IMR-90 (cell line): ENCODE results near the gene MARK2. TPM values are rescaled to one million over a fixed set of nuclear protein-coding genes. Genes with fewer than 3 reads are reported as not detected.

ENCODE experiments used
- ATAC-seq: fragments of 200-7000 bp; cut with Tn5 transposase; 2 replicates; pipeline ENCODE4 v1.9.1; 2020; ENCODE audit warnings: low read depth, mild to moderate bottlenecking, moderate library complexity
- BruUV-seq: library from RNA; stranded (reverse); fragments of 400-500 nt; replicated peaks from 2 replicates; lab custom pipeline; 2021; lab: Mats Ljungman, UMichigan
- CTCF ChIA-PET: fragments of 300-600 bp; formaldehyde crosslinking; extraction: SDS; loops from one replicate; lab custom pipeline; 2021; ENCODE audit warnings: antibody characterized with exemption; lab: Yijun Ruan, JAX
- POLR2A ChIA-PET: fragments of 300-600 bp; sonication (Branson Sonifier 250); formaldehyde crosslinking; loops from one replicate; lab custom pipeline; 2022; ENCODE audit warnings: antibody characterized with exemption; ENCODE audit not compliant: unreplicated experiment; lab: Charles Lee
- DNase-seq: peaks from one replicate; pipeline ENCODE4 v3.0.0; 2013
- H2AFZ ChIP-seq: replicated peaks from 2 replicates; pipeline ENCODE3; 2013; ENCODE audit warnings: low read length, mild to moderate bottlenecking; ENCODE audit not compliant: poor library complexity
- H2AK5ac ChIP-seq: 2 replicates; pipeline ENCODE4 v1.6.1; 2013; ENCODE audit warnings: low read depth, low read length, inconsistent platforms
- H2AK9ac ChIP-seq: replicated peaks from 2 replicates; pipeline ENCODE3; 2013; ENCODE audit warnings: mild to moderate bottlenecking, low read depth, low read length, moderate library complexity; ENCODE audit not compliant: poor library complexity
- H2BK120ac ChIP-seq: 2 replicates; pipeline ENCODE4 v1.6.1; 2013; ENCODE audit warnings: low read depth, low read length, inconsistent platforms
- H2BK15ac ChIP-seq: 3 replicates; pipeline ENCODE4 v1.6.1; 2013; ENCODE audit warnings: low read depth, low read length, inconsistent platforms
- H2BK20ac ChIP-seq: 2 replicates; pipeline ENCODE4 v1.6.1; 2013; ENCODE audit warnings: low read depth, mild to moderate bottlenecking, inconsistent platforms, low read length, moderate library complexity
- H2BK5ac ChIP-seq: 2 replicates; pipeline ENCODE4 v1.6.1; 2013; ENCODE audit warnings: mild to moderate bottlenecking, low read depth, low read length, inconsistent platforms; ENCODE audit not compliant: poor library complexity, severe bottlenecking
- H3K14ac ChIP-seq: replicated peaks from 2 replicates; pipeline ENCODE4 v1.6.1; 2013; ENCODE audit warnings: low read depth, low read length, inconsistent platforms
- H3K18ac ChIP-seq: 2 replicates; pipeline ENCODE4 v1.6.1; 2013; ENCODE audit warnings: low read depth, low read length, control low read depth
- H3K23ac ChIP-seq: 2 replicates; pipeline ENCODE4 v1.6.1; 2013; ENCODE audit warnings: low read depth, low read length, inconsistent platforms
- H3K27ac ChIP-seq: 2 replicates; pipeline ENCODE4 v1.5.1; 2013; ENCODE audit warnings: mild to moderate bottlenecking, control low read depth, low read length; ENCODE audit not compliant: insufficient read depth
- H3K27me3 ChIP-seq: 2 replicates; pipeline ENCODE4 v1.6.1; 2013; ENCODE audit warnings: low read length; ENCODE audit not compliant: control insufficient read depth, insufficient read depth
- H3K36me3 ChIP-seq: 2 replicates; pipeline ENCODE4 v1.6.1; 2013; ENCODE audit warnings: low read length, mixed read lengths; ENCODE audit not compliant: control insufficient read depth, insufficient read depth
- H3K4ac ChIP-seq: 2 replicates; pipeline ENCODE4 v1.6.1; 2013; ENCODE audit warnings: low read depth, low read length, inconsistent platforms
- H3K4me1 ChIP-seq: 2 replicates; pipeline ENCODE4 v1.6.1; 2013; ENCODE audit warnings: low read length, mixed read lengths; ENCODE audit not compliant: control insufficient read depth, insufficient read depth
- H3K4me2 ChIP-seq: 2 replicates; pipeline ENCODE4 v1.6.1; 2013; ENCODE audit warnings: low read depth, mild to moderate bottlenecking, control low read depth, low read length, moderate library complexity
- H3K4me3 ChIP-seq: 2 replicates; pipeline ENCODE4 v1.5.1; 2013; ENCODE audit warnings: low read depth, mild to moderate bottlenecking, control low read depth, low read length, moderate library complexity; ENCODE audit not compliant: insufficient read depth
- H3K56ac ChIP-seq: 2 replicates; pipeline ENCODE4 v1.6.1; 2013; ENCODE audit warnings: low read length, inconsistent platforms; ENCODE audit not compliant: insufficient read depth; ENCODE audit errors: extremely low read depth
- H3K79me1 ChIP-seq, 2 experiments: 2 replicates each; pipeline ENCODE4 v1.6.1; 2013; ENCODE audit warnings: low read length in 2 of 2, inconsistent platforms in 1 of 2, low read depth in 1 of 2
- H3K9ac ChIP-seq: 2 replicates; pipeline ENCODE4 v1.6.1; 2013; ENCODE audit warnings: low read depth, low read length, control low read depth
- H3K9me1 ChIP-seq: 2 replicates; pipeline ENCODE4 v1.6.1; 2013; ENCODE audit warnings: low read length, inconsistent platforms; ENCODE audit not compliant: insufficient read depth
- H3K9me3 ChIP-seq: 2 replicates; pipeline ENCODE4 v1.6.1; 2013; ENCODE audit warnings: low read length; ENCODE audit not compliant: control insufficient read depth, insufficient read depth
- H4K20me1 ChIP-seq: 2 replicates; pipeline ENCODE4 v1.6.1; 2013; ENCODE audit warnings: low read length, inconsistent platforms; ENCODE audit not compliant: insufficient read depth
- H4K5ac ChIP-seq: 2 replicates; pipeline ENCODE4 v1.6.1; 2013; ENCODE audit warnings: mild to moderate bottlenecking, low read depth, low read length, control low read depth
- H4K8ac ChIP-seq, 2 experiments: 2 replicates each; pipeline ENCODE4 v1.6.1; 2013; ENCODE audit warnings: low read depth in 2 of 2, low read length in 2 of 2, control low read depth in 1 of 2, inconsistent platforms in 1 of 2
- H4K91ac ChIP-seq: 2 replicates; pipeline ENCODE4 v1.6.1; 2013; ENCODE audit warnings: low read depth, low read length, inconsistent platforms; ENCODE audit not compliant: insufficient read depth
- CEBPB ChIP-seq: IDR thresholded peaks from 2 replicates; pipeline ENCODE4 v1.6.1; 2012; ENCODE audit warnings: low read depth, low read length, improper control_type of control experiment
- MAFK ChIP-seq: IDR thresholded peaks from 2 replicates; pipeline ENCODE4 v1.6.1; 2012; ENCODE audit warnings: low read depth, low read length, improper control_type of control experiment
- POLR2A ChIP-seq: IDR thresholded peaks from 2 replicates; pipeline ENCODE4 v1.6.1; 2012; ENCODE audit warnings: mild to moderate bottlenecking, low read depth, low read length
- USF2 ChIP-seq: fragments of 150-350 bp; IDR thresholded peaks from 2 replicates; pipeline ENCODE4 v1.6.1; 2017; ENCODE audit warnings: mild to moderate bottlenecking, antibody characterized with exemption, low read length, low read depth
- WGBS, 2 experiments: methylation state at CpG; one replicate each; pipeline versions ENCODE4 v1.1.5 to v1.1.7; 2013; ENCODE audit warnings: missing lambda C conversion rate in 2 of 2; ENCODE audit not compliant: insufficient read length in 1 of 2; ENCODE audit errors: extremely low coverage in 2 of 2; 5-methylcytosine and 5-hydroxymethylcytosine counted together
- dilution Hi-C: fragments of 300-500 bp; cut with HindIII; formaldehyde crosslinking; loops from one replicate; pipeline ENCODE4 v1.14.3; 2018; ENCODE audit warnings: low sequenced_read_pairs; ENCODE audit not compliant: unreplicated experiment
- in situ Hi-C: fragments of 300-500 bp; cut with MboI; formaldehyde crosslinking; loops from 3 replicates; pipeline ENCODE4 v1.14.3; 2019; ENCODE audit warnings: low sequenced_read_pairs, inconsistent platforms, mixed read lengths
- intact Hi-C: fragments of 100-400 bp; cut with micrococcal nuclease; formaldehyde crosslinking; loops from 2 replicates; pipeline ENCODE4 v1.10.0; 2022
- polyA plus RNA-seq, 3 experiments: library from polyadenylated mRNA; depleted of rRNA; stranded (reverse); fragments of >200 nt; gene quantifications; 2 replicates each; pipeline ENCODE4 v1.2.3, GENCODE V29; 2012; ENCODE audit warnings: low replicate concordance in 1 of 3
- total RNA-seq: library from RNA; depleted of rRNA; stranded (reverse); fragments of >200 nt; gene quantifications from 2 replicates; pipeline ENCODE4 v1.2.3, GENCODE V29; 2012

MARK2 gene
- total and polyA plus RNA-seq, 2 of the 4 experiments (the other 2 are of a cell fraction): 6.6 to 17.3 TPM

- ATAC-seq (no peak), DNase-seq (no peak)
- Histone ChIP-seq H4K91ac (no peak overlapping the region), H3K18ac (no peak overlapping the region), H3K56ac (no peak overlapping the region), H4K20me1 (peaks cover 85% of the 10 kb centered on the region), H2AFZ (no peak overlapping the region), H2AK5ac (no peak overlapping the region), H4K8ac (no peak overlapping the region), H3K4ac (no peak overlapping the region), H3K4me3 (no peak overlapping the region), H3K27me3 (no peaks in the 10 kb centered on the region), H3K9ac (no peak overlapping the region), H3K23ac (no peak overlapping the region), H3K4me1 (peaks cover 19% of the 10 kb centered on the region), H2BK5ac (no peak overlapping the region), H2AK9ac (no peak overlapping the region), H3K9me3 (no peaks in the 10 kb centered on the region), H3K14ac (no peak overlapping the region), H3K36me3 (peaks cover 4% of the 10 kb centered on the region; the same call in 1 of the 2 replicates), H2BK120ac (no peak overlapping the region), H4K5ac (no peak overlapping the region), H3K27ac (no peak overlapping the region), H3K79me1 (peaks cover 66 to 91% of the 10 kb centered on the region in 2 experiments), H2BK20ac (no peak overlapping the region), H2BK15ac (no peak overlapping the region), H3K4me2 (no peak overlapping the region), H3K9me1 (peaks cover 43% of the 10 kb centered on the region)
- ChIA-PET POLR2A (no interaction called here), CTCF (no interaction called here)
- intact Hi-C loops: no loop called here
- TF ChIP-seq CEBPB (no peak), MAFK (no peak), USF2 (no peak), POLR2A (no peak)
- in situ Hi-C loops: no loop called here
- no TSS peak for BruUV-seq
- dilution Hi-C loops: no loop called here
- 94% methylated on average over 2 of the region's 6 CpGs; no CpG with 5 or more reads in 1 of the 2 experiments for WGBS, 2 experiments
Observed at GRCh38 chr11:63877658-63878241, 38.8 kb downstream of the MARK2 start.
